BJ (cell line): ENCODE measurements around the gene AGGF1. TPM values are rescaled to one million over a fixed set of nuclear protein-coding genes. Genes with fewer than 3 reads are reported as not detected.

Source experiments
- CTCF ChIA-PET: fragments of 350-600 bp; formaldehyde crosslinking; extraction: SDS; loops from one replicate; lab custom pipeline; 2021; ENCODE audit warnings: antibody characterized with exemption, inconsistent platforms; lab: Yijun Ruan, JAX
- POLR2A ChIA-PET: fragments of 300-600 bp; sonication (Branson Sonifier 250); formaldehyde crosslinking; extraction: SDS; loops from one replicate; lab custom pipeline; 2021; ENCODE audit warnings: antibody characterized with exemption; lab: Charles Lee
- DNase-seq: peaks from one replicate; pipeline ENCODE4 v3.0.0-alpha.2; 2011; ENCODE audit warnings: low read depth
- H3K27me3 ChIP-seq: 2 replicates; pipeline ENCODE4 v1.6.0; 2011; ENCODE audit warnings: low read length; ENCODE audit not compliant: control insufficient read depth, insufficient read depth
- H3K36me3 ChIP-seq: 2 replicates; pipeline ENCODE4 v1.5.1; 2011; ENCODE audit warnings: low read length; ENCODE audit not compliant: control insufficient read depth, insufficient read depth
- H3K4me3 ChIP-seq: 2 replicates; pipeline ENCODE4 v1.5.1; 2011; ENCODE audit warnings: low read depth, mild to moderate bottlenecking, control low read depth, low read length
- CTCF ChIP-seq: IDR thresholded peaks from 2 replicates; pipeline ENCODE4 v1.5.1; 2011; ENCODE audit warnings: low read depth, mild to moderate bottlenecking, control low read depth, inconsistent platforms, low read length, moderate library complexity; ENCODE audit not compliant: insufficient read depth
- polyA plus RNA-seq: library from polyadenylated mRNA; depleted of rRNA; stranded (reverse); fragments of >200 nt; gene quantifications from 2 replicates; pipeline ENCODE4 v1.2.3, GENCODE V29; 2011

The AGGF1 gene
- polyA plus RNA-seq, 1 experiment = 8.3 TPM

- H3K36me3 ChIP-seq = no peaks in the 10 kb centered on the region
- H3K27me3 ChIP-seq = peaks cover 6% of the 10 kb centered on the region; the same call in 1 of the 2 replicates
- DNase-seq = no peak
- ChIA-PET POLR2A (interaction anchor here (0.5 kb wide), 1 partner anchor 302 kb away, joined by 4 read pairs; no protein-coding TSS in a partner anchor), CTCF (interaction anchor here (0.6 to 1.1 kb wide), 2 partner anchors 144 to 945 kb away, joined by 3 read pairs; no protein-coding TSS in a partner anchor)
- H3K4me3 ChIP-seq = no peak overlapping the region
- TF ChIP-seq CTCF = no peak
Observed at GRCh38 chr5:77012601-77013000, 17.6 kb upstream of the AGGF1 start.

- ChIA-PET POLR2A (no interaction called here), CTCF (interaction anchor here (0.8 to 2.3 kb wide), 11 partner anchors 8 to 428 kb away, joined by 3 to 38 read pairs (median 3); no protein-coding TSS in a partner anchor)
- H3K27me3 ChIP-seq = peaks cover 7% of the 10 kb centered on the region; the same call in 1 of the 2 replicates
Observed at GRCh38 chr5:77015938-77016569, 14.2 kb upstream of the AGGF1 start.

GRCh38 chr5:77016962-77017361, 13.2 kb upstream of the AGGF1 start:
- no peak for TF ChIP-seq CTCF
- Histone ChIP-seq H3K36me3 (no peaks in the 10 kb centered on the region), H3K4me3 (no peak overlapping the region), H3K27me3 (peaks cover 7% of the 10 kb centered on the region; the same call in 1 of the 2 replicates)
- no peak for DNase-seq
- POLR2A ChIA-PET = no interaction called here
- CTCF ChIA-PET = interaction anchor here (0.8 to 2.3 kb wide), 8 partner anchors 9 to 429 kb away, joined by 3 to 38 read pairs (median 3); no protein-coding TSS in a partner anchor

More at GRCh38 chr5:77015938-77016569, 14.2 kb upstream of the AGGF1 start:
- DNase-seq = peak; percentile 4
- TF ChIP-seq CTCF = peak; percentile 17; the same call in 1 of the 2 replicates
- Histone ChIP-seq H3K4me3 (no peak overlapping the region), H3K36me3 (no peaks in the 10 kb centered on the region)

GRCh38 chr5:77017668-77018067, 12.5 kb upstream of the AGGF1 start:
- ChIA-PET CTCF (interaction anchor here (0.9 to 2.3 kb wide), 3 partner anchors 8 to 149 kb away, joined by 3 to 38 read pairs (median 6); no protein-coding TSS in a partner anchor), POLR2A (no interaction called here)
- no peak overlapping the region for H3K4me3 ChIP-seq
- 0 out of 2 replicates have a peak, but pooled peaks cover 4% of the 10 kb centered on the region for H3K27me3 ChIP-seq
- no peak for DNase-seq
- no peaks in the 10 kb centered on the region for H3K36me3 ChIP-seq
- TF ChIP-seq CTCF = no peak
